NOMO-1 treated with DMSO at 0.1 percent for 48 hours (cell line): Measurements from ENCODE around the gene PRND.

Experiments used
- DNase-seq: peaks from one replicate; lab custom pipeline; 2025; ENCODE audit not compliant: unreplicated experiment; lab: John Stamatoyannopoulos, UW

PRND gene

GRCh38 chr20:4776079-4776630 is 54.4 kb downstream of the PRND start:
- peak; percentile 31 for DNase-seq
